Stimulated activated CD4-positive, alpha-beta T cell treated with anti-CD3 and anti-CD28 coated beads, Interleukin-12 subunit alpha, Interleukin-12 subunit beta, amount 100 ng/mL, for 4 hours (primary cell): ENCODE data around the gene COL12A1.

Experiments used
- DNase-seq: peaks from one replicate; pipeline ENCODE4 v3.0.0-alpha.2; 2020

The COL12A1 gene

GRCh38 chr6:75205776-75206575 lies at the start of gene COL12A1:
Gene COL12A1, minus strand, starts transcription at chr6:75206053. Its CDS starts 3,261 bp downstream, at chr6:75202792.
- peak; percentile 7 for DNase-seq

DNA sequence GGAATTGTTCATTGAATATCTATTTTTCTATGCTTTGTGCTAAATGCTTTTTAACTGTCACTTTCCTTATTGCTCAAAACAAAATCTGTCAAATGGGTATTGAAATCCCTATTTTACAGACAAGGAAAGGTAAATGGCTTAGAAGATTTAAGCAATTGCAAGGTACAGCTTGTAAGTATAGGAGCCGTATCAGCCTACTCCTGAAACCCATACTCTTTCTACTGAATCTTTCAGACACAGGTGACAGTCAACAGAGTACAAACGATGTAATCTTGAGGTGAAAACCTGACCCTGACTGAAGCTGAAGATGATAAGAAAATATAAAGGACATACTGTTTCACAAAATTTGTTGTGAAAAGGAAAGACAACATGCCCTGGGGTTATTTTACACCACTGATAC lies 44.7 kb upstream of the COL12A1 start:
- no peak for DNase-seq

- no peak for DNase-seq
Measured at GRCh38 chr6:75249837-75250236, 44.0 kb upstream of the COL12A1 start.

GRCh38 chr6:75246386-75246785 lies 40.5 kb upstream of the COL12A1 start:
- DNase-seq, result no peak

GRCh38 chr6:75244063-75244584 lies 38.3 kb upstream of the COL12A1 start:
- no peak for DNase-seq

DNA sequence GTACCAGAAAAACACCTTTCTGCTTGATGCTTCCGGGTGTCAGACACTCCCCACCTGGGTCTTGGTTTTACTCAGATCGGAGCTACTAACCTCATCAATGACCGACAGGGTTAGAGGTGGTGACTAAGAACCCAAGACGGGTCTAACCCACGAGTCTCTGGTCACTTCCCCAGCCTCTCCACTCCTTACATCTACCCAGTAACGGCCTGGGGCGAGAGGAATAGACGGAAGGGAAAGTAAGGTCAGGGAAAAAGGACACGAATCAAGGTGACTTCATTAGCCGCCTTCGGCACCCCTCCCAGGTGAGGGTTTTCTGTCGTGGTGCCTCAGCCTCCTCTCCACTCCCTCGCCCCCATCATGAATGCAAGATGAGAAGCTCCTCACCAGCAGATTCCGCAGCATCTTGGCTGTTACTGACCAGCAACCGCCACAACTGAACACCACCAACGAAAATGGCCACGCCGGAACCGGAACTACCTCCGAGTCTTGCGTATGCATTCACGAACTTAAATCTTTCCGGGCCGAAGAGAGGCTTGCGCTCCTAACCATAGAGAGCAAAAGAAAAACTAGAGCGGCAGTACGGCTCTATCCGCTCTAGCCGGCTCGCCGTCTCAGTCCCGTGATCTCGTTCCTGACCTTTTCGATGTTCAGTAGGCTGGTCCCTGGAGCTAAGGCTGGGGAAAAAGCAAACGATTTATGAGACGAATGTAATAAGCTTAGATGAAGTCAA lies 37.6 kb upstream of the COL12A1 start, which contains the start of gene COX7A2:
TSS of gene COX7A2 (minus strand) at position 469 of the 730 bp plus-strand sequence. CDS start at position 402, 67 bp downstream.
- DNase-seq, result peak; percentile 73

- no peak for DNase-seq
Measured at GRCh38 chr6:75236630-75237029, 30.8 kb upstream of the COL12A1 start.

GRCh38 chr6:75235271-75235670 lies 29.4 kb upstream of the COL12A1 start:
- DNase-seq, result no peak

DNA sequence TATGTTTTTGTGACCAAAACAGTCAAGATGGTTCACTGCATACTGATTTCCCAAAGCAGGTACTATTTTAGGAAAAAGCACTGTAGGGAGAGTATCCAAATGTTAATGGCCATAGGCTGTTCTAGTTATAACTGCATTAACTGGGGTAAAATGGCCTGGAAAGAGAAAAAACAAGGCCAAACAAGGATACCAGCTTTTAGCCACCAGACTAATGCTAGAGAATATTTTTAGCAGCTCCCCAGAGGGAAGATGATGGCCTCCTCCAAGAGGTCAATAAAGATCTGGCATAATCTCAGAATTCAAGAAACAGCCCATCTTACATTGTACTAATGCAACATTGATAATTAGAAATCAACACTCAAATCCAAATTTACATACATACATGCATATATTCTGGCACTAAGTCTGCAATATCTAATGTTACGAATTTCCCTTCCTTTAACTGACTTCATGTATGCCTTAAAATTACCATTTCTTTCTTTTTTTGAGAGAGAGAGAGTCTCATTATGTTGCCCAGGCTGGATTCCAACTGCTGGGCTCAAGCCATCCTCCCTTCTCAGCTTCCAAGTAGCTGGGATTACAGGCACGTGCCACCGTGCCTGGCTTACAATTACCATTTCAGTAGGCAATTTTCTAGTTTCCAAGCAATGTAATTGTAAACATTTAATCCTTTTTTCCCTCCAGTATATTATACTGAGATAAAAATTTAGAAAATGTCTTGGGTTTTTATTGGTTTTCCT lies 28.4 kb upstream of the COL12A1 start:
- DNase-seq, result no peak

- no peak for DNase-seq
Measured at GRCh38 chr6:75233092-75233615, 27.3 kb upstream of the COL12A1 start.

DNA sequence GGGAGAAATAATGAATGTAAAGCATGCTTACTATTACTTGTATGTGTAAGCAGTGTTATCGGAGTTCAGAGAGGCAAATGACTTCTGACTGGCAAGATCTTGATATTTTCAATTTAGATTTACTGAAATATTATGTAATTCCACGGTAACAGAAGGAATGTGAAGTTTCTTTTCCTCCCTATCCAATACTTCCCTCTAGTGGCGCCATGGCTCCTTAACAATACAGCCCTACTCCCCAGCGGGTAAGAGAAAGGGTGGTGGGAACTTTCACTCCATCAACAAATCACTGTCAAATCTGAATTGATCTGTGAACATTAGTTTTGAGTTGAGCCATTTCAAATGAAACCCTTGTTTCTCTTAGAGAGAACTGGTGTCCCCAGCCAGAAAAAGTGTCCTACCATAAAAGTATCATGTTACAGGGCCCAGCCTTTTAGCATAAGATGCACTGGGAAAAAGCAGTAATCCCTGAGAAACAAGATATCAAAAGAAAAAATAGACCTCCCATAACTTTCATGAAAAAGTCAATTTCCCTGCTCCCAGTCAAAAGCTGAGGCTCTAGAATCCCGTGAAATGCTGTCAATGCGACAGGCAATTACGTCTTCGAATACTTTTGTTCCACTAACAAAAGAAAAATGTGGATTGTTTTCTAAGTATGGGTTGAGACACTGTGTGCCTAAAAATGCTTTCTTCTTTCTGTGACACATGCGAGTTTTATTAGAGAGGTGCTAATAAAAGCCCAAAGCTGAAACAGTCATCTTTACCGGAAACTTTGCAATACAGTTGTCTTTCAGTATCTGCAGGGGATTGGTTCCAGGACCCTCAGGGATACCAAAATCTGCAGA lies 24.9 kb upstream of the COL12A1 start:
- no peak for DNase-seq

DNA sequence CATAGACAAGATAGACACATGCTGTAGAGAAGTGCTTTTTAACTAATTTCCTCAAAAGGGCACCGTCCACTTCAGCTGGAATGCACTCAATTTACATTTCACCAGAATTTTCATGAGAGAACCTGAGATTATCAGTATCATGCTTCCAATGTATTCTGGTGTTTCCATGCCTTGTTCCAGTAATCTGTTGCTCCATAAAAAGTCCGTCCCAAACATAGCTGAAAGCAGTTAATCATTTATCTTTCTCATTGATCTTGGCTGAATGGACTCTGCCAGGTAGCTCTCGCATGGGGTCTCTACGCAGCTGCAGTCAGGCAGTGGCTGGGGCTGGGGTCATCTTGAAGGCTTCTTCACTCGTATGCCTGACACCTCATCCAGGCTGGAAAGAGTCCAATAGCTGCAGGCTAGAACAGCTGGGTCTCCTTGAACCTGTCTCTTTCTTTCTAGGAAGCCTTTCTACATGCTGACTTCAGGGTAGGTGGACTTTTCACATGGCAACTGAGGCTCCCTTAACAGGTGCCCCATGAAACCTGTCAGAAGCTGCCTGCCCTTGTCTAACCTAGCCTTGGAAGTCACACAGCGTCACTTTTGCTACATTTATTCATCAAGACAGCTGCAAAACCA lies 18.6 kb upstream of the COL12A1 start:
- DNase-seq, result no peak

GRCh38 chr6:75223428-75223827 lies 17.6 kb upstream of the COL12A1 start:
- DNase-seq, result no peak

- DNase-seq, result no peak
Measured at GRCh38 chr6:75222261-75222660, 16.4 kb upstream of the COL12A1 start.

- DNase-seq, result no peak
Measured at GRCh38 chr6:75221116-75221515, 15.3 kb upstream of the COL12A1 start.

GRCh38 chr6:75220357-75220756 lies 14.5 kb upstream of the COL12A1 start:
- no peak for DNase-seq

DNA sequence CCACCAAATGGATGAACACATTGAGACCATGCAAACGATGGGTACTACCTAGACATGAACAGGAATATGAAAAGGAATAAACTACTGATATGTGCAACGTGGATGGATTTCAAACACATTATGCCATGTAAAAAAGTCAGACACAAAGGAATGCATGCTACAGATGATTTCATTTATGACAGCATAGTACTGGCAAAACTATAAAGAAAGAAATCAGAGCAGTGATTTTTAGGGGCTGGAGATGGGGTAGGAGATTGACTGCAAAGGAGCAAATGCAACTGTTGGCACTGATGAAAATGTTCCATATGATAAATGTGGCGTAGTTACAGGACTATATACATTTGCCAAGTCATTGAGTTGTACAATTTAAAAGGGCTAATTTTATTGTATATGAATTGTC lies 13.4 kb upstream of the COL12A1 start:
- no peak for DNase-seq

DNA sequence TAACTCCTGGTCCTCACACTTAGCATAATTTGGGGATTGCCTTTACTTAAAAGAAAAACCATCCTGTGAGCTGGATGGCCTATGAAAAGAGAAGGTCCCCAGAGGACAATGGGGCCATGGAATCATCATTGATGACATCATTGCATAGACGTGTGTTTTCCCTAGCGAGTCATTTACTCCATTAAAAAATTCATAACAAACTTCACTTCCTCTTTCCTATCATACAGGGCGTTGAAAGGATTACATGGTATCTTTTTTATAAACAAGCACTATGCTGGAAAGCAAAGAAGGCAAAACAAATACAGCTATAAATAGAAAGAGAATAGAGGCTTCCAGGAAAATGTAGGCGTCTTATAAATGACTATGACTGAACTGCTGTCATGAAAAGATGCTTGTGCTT lies 11.3 kb upstream of the COL12A1 start:
- no peak for DNase-seq

GRCh38 chr6:75215291-75215690 lies 9.4 kb upstream of the COL12A1 start:
- no peak for DNase-seq

- DNase-seq, result no peak
Measured at GRCh38 chr6:75213732-75214131, 7.9 kb upstream of the COL12A1 start.

GRCh38 chr6:75213112-75213511 lies 7.3 kb upstream of the COL12A1 start:
- no peak for DNase-seq
